ENCODE results near the gene ATP6V1A.

The ATP6V1A gene

GRCh38 chr3:113741086-113741485 is 5.7 kb upstream of the ATP6V1A start:
- no peaks in the 10 kb centered on the region for H3K9me3 Mint-ChIP-seq
- H3K4me1 Mint-ChIP-seq = peaks cover 77% of the 10 kb centered on the region
- no peaks in the 10 kb centered on the region for H3K27me3 Mint-ChIP-seq
- peak overlapping the region; percentile 53 for H3K4me3 Mint-ChIP-seq
- H3K27ac Mint-ChIP-seq = no peak overlapping the region
- peaks cover 2% of the 10 kb centered on the region for H3K36me3 Mint-ChIP-seq

- H3K27me3 Mint-ChIP-seq = no peaks in the 10 kb centered on the region
Measured at GRCh38 chr3:113741620-113742019, 5.2 kb upstream of the ATP6V1A start.

DNA sequence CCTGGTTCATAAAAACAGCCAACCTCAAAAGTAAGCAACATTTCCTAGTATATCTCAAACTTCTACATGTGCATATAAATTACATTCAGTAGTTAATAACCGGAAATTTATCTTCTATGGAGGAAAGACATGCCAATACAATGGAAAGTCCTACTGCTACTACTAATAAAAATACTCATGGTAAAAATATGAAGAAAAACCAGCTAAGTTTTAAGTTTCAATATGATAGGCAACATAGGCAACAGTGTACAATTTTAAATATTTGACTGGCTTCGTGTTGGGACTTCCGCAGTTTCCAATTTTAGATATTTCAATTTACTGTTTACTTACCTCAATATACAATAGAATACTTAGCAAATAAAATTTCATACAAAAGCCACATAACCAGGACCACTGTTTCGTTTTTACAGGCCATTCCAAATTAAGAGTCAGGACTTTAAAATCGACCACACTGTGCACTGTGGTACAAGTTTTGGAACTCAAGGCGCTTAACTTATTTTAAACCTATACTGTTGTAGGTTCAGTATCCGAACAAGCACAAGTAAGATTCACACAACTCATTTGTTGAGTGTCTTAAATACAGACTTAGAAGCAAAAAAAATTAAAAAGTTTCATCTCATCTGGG is 3.7 kb upstream of the ATP6V1A start:
- Mint-ChIP-seq H3K9me3 (no peaks in the 10 kb centered on the region), H3K4me3 (peak overlapping the region; percentile 94), H3K4me1 (peaks cover 69% of the 10 kb centered on the region), H3K27ac (no peak overlapping the region), H3K27me3 (no peaks in the 10 kb centered on the region), H3K36me3 (peaks cover 2% of the 10 kb centered on the region)

More at GRCh38 chr3:113741620-113742019, 5.2 kb upstream of the ATP6V1A start:
- Mint-ChIP-seq H3K36me3 (peaks cover 2% of the 10 kb centered on the region), H3K4me3 (peak overlapping the region; percentile 53), H3K9me3 (no peaks in the 10 kb centered on the region), H3K27ac (no peak overlapping the region), H3K4me1 (peaks cover 73% of the 10 kb centered on the region)

DNA sequence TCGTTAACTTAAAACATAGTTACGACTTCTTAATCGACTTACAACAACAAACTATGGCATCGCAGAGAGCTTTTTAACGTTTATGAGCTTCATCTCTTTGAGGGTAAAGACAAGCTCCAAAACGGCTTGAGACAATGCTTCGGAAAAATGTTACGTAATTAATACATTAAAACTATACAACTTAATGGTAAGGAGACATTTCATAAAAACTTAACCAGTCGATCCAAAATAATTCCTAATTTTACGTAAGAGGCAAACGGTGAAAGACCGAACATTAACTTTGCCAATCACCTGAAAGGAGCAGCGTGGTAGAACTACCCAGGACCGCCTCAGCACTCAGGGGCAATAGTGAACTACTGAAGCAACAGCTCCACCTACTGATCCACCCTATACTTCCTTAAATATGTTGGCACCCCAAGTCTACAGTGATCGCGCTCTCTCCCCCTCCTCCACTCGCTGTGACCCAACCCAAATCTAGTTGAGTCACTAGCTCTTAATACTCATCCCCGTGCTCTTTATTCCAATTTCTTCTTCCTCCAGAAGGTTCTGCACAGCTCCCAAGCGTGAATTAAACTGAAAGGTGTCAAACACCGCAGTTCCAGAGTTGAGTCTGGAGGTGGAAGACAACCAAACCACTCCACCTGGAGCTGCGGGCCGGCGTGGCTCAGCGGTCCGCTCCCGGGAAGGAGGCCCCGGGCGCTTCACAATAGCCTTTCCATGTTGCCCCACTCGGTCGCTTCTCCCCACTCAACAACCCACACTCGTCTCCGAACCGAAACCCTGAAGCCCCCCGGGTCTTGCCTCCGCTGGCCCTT is 1.7 kb upstream of the ATP6V1A start:
- Mint-ChIP-seq H3K4me3 (peak overlapping the region; percentile 94), H3K36me3 (peaks cover 2% of the 10 kb centered on the region), H3K27ac (peak overlapping the region; percentile 100), H3K27me3 (no peaks in the 10 kb centered on the region), H3K9me3 (no peaks in the 10 kb centered on the region), H3K4me1 (peaks cover 76% of the 10 kb centered on the region)

DNA sequence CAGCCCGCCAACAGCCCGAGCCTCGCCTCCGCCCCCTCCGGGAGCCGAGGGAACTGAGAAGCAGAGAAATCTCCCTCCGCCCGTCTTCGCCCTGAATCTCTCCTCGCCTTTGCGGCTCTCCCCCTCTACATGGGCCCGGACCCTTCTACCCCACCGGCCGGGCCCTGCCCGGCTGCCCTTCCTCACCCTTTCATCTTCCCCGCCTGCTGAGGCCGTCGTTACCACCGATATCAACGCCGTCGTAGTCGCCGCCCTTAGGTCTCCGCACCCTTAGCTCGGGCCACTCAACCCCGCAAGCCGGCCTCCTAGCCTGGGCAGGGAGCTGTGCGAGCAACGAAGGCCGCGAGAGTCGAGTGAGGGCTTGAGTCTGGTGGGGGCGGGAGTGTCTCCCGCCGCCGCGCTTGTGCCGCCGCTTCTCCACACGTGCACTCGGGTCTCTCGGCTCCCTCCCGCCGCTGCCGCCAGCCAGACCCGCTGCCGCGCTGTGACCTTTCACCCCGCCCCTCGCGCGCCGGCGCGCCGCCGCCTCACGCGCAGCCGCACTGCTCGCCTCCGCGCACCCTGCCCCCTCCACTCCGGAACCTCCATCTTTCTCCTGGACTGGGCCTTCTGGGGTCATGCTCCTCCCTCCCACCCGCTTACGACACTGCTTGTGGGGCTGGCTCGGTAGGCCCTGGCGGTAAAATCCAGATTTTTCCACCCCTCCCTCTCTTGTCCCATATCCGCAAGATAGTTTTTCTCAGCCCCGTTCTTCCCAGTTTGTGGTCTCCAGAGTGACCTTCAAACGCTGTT is 883 bp upstream of the ATP6V1A start, which contains the start of gene NAA50:
Gene NAA50, minus strand, starts transcription at position 494 of the 792 bp plus-strand sequence. Its CDS starts 300 bp downstream, at position 194.
- peaks cover 2% of the 10 kb centered on the region for H3K36me3 Mint-ChIP-seq
- peak within 1 kb of the TSS; percentile 94 for H3K4me3 Mint-ChIP-seq
- H3K4me1 Mint-ChIP-seq = peaks cover 68% of the 10 kb centered on the region
- H3K27me3 Mint-ChIP-seq = no peaks in the 10 kb centered on the region
- no peaks in the 10 kb centered on the region for H3K9me3 Mint-ChIP-seq
- H3K27ac Mint-ChIP-seq = peak within 1 kb of the TSS; percentile 100

DNA sequence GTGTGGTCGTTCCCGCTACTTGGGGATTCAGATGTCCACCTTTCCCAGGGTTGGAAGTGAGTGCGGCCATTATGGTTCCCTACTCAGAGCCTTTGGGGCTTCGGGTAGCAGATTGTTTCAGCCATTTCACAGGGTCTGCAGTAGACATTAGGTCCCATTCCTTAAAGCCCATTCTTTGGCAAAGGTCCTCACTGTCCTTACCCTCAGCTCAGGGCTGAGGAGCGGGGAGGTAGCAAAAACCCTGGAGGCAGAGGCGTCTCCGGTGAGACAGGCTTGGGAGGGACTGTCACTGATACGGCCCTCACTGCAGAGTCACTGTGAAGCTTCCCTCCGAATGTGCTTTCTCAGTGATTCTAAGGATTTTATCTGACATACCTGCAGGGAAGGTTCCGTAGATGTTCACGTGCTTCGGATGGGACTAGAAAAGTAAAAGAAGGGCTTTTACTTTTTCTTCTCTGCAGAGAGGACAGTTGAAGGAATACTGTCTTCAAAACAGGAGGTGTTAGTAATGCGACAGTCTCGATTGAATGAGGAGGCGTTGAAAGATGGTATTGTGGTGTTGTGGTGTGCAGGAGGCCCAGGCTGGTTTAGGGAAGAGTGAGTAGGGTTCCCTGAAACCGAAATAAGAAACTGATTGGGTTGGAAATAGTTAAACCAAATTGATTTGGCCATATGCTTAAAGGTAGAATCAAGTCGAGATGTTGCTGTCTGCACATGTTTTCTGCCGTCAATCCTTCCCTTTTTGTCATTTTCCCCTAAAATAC is 630 bp downstream of the ATP6V1A start:
- Mint-ChIP-seq H3K36me3 (peaks cover 2% of the 10 kb centered on the region), H3K27me3 (no peaks in the 10 kb centered on the region), H3K4me1 (peaks cover 53% of the 10 kb centered on the region), H3K27ac (peak overlapping the region; percentile 52), H3K9me3 (no peaks in the 10 kb centered on the region), H3K4me3 (peak overlapping the region; percentile 94)

- Mint-ChIP-seq H3K9me3 (no peaks in the 10 kb centered on the region), H3K27me3 (no peaks in the 10 kb centered on the region), H3K4me3 (no peak overlapping the region), H3K36me3 (no peaks in the 10 kb centered on the region), H3K27ac (no peak overlapping the region), H3K4me1 (peaks cover 34% of the 10 kb centered on the region)
Measured at GRCh38 chr3:113751141-113751540, 4.3 kb downstream of the ATP6V1A start.

GRCh38 chr3:113753376-113753985 is 6.6 kb downstream of the ATP6V1A start:
- H3K27me3 Mint-ChIP-seq = no peaks in the 10 kb centered on the region
- H3K27ac Mint-ChIP-seq = no peak overlapping the region
- H3K9me3 Mint-ChIP-seq = no peaks in the 10 kb centered on the region
- H3K36me3 Mint-ChIP-seq = peaks cover 6% of the 10 kb centered on the region
- H3K4me1 Mint-ChIP-seq = peaks cover 28% of the 10 kb centered on the region
- H3K4me3 Mint-ChIP-seq = no peak overlapping the region

DNA sequence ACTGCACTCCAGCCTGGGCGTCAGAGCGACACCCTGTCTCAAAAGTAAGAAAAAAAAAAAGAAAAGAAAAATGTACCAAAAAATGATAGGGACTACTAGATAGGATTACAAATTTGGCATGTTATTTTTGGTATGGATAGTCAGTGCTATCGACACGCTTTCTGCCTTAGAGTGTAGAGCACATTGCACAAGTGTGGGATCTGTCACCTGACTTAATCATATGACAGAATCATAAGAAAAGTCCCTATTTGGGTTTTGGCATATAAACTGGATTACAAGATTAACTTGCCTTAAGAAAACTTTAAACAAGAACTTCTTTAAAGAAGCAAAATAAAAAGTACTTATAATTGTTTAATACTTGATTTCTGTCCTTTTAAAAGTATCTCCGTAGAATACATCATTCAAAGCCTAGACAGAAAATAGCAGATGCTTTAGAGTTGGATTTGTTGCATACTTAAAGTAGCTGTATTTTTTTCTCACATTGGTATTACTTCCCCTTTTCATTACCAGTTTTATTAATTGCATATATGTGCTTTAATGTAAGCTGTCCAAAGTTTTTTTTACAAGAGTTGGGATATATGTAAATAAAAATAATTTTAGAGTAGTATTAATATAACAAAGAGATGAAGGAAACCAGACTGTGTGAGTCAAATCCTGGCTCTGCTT is 7.8 kb downstream of the ATP6V1A start:
- no peak overlapping the region for H3K4me3 Mint-ChIP-seq
- peaks cover 23% of the 10 kb centered on the region for H3K4me1 Mint-ChIP-seq
- peaks cover 9% of the 10 kb centered on the region for H3K36me3 Mint-ChIP-seq
- no peak overlapping the region for H3K27ac Mint-ChIP-seq
- H3K9me3 Mint-ChIP-seq = no peaks in the 10 kb centered on the region
- no peaks in the 10 kb centered on the region for H3K27me3 Mint-ChIP-seq

DNA sequence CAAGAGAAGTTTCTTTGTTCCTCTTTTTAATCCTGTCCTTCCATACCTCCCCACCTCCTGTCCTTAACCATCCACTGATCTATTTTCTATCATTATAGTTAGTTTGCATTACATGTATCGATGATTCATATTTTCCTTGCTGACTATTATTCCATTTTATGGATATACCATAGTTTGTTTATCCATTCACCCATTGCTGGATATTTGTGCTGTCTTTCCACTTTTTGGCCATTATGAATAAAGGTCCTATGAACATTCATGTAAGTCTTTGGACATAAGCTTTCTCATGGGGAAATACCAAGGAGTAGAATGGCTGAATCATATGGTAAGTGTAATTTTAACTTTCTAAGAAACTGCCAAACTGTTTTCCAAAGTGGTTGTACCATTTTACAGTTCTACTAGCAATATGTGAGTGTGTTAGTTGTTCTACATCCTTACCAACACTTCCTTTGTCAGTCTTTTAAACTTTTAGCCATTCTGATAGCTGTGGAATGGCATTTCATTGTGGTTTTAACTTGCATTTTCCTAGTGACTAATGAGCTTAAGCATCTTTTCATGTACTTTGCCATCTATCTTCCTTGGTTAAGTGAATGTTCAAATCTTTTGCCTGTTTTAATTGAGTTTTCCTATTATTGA is 11.7 kb downstream of the ATP6V1A start:
- Mint-ChIP-seq H3K4me3 (no peak overlapping the region), H3K27me3 (no peaks in the 10 kb centered on the region), H3K4me1 (peaks cover 18% of the 10 kb centered on the region), H3K9me3 (no peaks in the 10 kb centered on the region), H3K36me3 (peaks cover 9% of the 10 kb centered on the region), H3K27ac (peak overlapping the region; percentile 30)

GRCh38 chr3:113764698-113765097 is 17.9 kb downstream of the ATP6V1A start:
- Mint-ChIP-seq H3K27ac (no peak overlapping the region), H3K4me3 (no peak overlapping the region), H3K36me3 (no peaks in the 10 kb centered on the region), H3K9me3 (no peaks in the 10 kb centered on the region), H3K4me1 (peaks cover 4% of the 10 kb centered on the region), H3K27me3 (no peaks in the 10 kb centered on the region)

- H3K4me3 Mint-ChIP-seq = no peak overlapping the region
Measured at GRCh38 chr3:113769551-113769950, 22.7 kb downstream of the ATP6V1A start.

GRCh38 chr3:113771993-113772392 is 25.2 kb downstream of the ATP6V1A start:
- H3K4me1 Mint-ChIP-seq = peaks cover 15% of the 10 kb centered on the region
- no peak overlapping the region for H3K4me3 Mint-ChIP-seq
- H3K36me3 Mint-ChIP-seq = no peaks in the 10 kb centered on the region
- H3K27me3 Mint-ChIP-seq = no peaks in the 10 kb centered on the region
- H3K27ac Mint-ChIP-seq = no peak overlapping the region
- H3K9me3 Mint-ChIP-seq = no peaks in the 10 kb centered on the region

More at GRCh38 chr3:113769551-113769950, 22.7 kb downstream of the ATP6V1A start:
- H3K27ac Mint-ChIP-seq = no peak overlapping the region
- H3K36me3 Mint-ChIP-seq = no peaks in the 10 kb centered on the region
- no peaks in the 10 kb centered on the region for H3K27me3 Mint-ChIP-seq
- H3K4me1 Mint-ChIP-seq = peaks cover 10% of the 10 kb centered on the region
- no peaks in the 10 kb centered on the region for H3K9me3 Mint-ChIP-seq

DNA sequence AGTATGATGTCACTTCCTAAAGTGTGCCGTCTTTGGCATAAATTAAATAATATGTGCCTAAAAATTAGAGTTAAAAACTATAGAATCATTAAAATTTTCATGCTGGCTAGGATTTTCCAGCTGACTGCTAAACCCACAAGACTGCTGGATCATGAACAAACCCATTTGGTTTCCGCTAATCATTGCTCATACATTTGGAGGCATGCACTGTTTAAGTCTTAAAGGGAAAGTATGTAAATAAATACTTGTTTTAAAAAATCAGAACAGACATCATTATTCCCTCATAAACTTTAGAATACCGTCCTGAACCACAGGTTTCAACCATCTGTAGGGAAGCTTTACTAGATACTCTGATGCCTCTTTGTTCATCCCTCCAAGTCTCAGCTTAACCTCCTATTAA is 26.5 kb downstream of the ATP6V1A start:
- H3K4me3 Mint-ChIP-seq = no peak overlapping the region
- H3K36me3 Mint-ChIP-seq = no peaks in the 10 kb centered on the region
- H3K4me1 Mint-ChIP-seq = peaks cover 22% of the 10 kb centered on the region
- H3K27ac Mint-ChIP-seq = no peak overlapping the region
- H3K27me3 Mint-ChIP-seq = no peaks in the 10 kb centered on the region
- no peaks in the 10 kb centered on the region for H3K9me3 Mint-ChIP-seq

All from activated naive CD4-positive, alpha-beta T cell treated with anti-CD3 and anti-CD28 coated beads, Interleukin-2, amount 50 U/mL, for 24 hours (primary cell).